GM19043 (cell line): Measurements from ENCODE around the gene ADGRG3.

Experiments used
- ATAC-seq: cut with Tn5 transposase; IDR thresholded peaks from one replicate; pipeline ENCODE4 v1.9.1; 2021; ENCODE audit warnings: low read depth; ENCODE audit not compliant: unreplicated experiment

ADGRG3 gene

DNA sequence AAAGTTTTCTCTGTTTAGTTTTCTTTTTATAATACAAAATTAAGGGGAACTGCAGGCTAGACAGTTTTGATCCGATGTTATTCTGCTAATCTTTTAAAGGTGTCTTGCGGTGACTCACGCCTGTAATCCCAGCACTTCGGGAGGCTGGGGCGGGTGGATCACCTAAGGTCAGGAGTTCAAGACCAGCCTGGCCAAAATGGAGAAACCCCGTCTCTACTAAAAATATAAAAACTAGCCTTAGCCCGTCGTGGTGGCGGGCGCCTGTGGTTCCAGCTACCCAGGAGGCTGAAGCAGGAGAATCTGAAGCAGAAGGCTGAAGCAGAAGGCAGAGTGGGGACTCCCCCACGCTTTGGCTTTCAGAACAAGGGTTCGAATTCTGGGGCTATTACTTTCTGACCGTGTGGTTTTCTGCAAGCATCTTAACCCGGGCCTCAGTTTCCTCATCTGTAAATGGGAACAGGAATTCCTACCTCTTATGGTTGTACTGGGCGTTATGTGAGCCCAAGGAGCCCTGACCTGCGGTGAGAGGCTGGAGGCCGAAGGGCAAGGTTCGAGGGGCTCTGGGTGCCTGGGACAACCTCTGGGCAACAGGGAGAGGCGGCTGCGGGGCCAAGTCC, 66.3 kb downstream of the ADGRG3 start:
- no peak for ATAC-seq

DNA sequence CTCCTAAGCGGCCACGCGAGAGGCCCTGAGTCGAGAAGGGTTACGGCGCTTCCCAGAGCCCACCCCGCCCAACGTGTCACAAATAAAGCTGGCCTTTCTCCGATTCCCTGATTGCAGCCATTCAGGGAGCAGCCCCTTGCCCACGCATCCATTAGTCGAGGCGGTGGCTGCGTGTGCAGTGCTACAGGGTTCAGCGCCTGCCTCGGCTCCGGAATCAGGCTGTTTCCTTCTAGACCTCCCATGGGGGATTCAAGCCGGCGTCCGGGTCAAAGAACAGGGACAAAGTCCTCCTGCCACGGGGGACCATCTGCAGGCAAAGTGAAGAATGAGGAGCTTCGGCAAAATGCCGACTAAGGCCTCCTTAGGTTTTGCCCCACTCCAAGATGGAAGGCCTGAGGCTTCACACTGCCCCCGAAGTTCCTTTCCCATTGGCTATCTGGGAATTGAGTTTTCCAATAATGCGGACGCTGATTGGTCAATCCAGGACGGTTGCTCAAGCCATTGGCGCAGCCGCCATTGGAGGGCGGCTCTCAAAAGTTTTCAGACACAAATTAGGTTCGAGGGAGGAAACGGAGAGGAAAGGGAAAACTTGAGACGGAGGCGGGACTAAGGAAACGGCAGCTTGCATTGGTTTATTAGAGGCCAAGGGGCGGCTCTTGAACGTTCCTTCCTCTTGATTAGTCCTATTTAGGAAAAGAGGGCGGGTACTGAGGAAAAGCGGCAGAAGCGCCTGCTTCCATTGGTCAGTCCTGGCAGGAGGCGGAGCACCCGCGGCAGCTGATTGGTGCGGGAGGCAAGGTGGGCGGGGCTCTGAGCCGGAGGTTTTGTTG, 67.0 kb downstream of the ADGRG3 start:
- peak; percentile 91 for ATAC-seq

DNA sequence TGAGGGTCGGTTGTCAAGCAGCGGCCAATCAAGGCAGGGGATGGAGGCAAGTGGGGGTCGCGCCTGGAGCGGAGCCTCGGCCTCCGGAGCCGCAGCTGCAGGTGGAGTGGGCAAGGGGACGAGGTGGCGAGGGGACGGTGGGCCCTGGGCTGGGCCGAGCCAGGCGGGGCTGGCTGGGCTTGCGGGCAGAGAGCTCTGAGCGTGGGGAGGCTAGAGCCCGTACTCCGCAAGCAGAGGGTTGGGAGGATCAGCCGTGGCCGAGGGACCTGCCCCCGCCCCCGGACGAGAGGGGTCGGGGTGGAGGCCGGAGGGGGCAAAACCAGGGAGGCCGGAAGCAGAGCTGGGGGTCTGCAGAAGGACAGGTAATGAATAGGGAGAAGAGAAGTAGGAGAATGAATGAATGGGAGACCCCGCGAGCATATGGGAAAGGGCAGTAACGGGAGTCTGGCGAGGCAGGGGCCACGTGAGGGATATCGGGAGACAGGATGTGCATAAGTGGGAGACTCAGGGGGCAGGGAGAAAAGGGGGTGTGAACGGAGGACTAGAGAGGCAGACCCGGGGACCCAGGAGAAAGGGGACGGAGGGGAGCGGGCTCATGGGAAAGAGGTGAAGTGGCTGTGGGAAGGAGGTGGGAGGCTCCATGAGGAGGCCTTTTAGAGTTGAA, 67.8 kb downstream of the ADGRG3 start, which contains the start of gene KATNB1:
TSS of gene KATNB1 (plus strand) at position 16 of the 664 bp plus-strand sequence. CDS start 1,474 bp downstream, outside the sequence.
- no peak for ATAC-seq

DNA sequence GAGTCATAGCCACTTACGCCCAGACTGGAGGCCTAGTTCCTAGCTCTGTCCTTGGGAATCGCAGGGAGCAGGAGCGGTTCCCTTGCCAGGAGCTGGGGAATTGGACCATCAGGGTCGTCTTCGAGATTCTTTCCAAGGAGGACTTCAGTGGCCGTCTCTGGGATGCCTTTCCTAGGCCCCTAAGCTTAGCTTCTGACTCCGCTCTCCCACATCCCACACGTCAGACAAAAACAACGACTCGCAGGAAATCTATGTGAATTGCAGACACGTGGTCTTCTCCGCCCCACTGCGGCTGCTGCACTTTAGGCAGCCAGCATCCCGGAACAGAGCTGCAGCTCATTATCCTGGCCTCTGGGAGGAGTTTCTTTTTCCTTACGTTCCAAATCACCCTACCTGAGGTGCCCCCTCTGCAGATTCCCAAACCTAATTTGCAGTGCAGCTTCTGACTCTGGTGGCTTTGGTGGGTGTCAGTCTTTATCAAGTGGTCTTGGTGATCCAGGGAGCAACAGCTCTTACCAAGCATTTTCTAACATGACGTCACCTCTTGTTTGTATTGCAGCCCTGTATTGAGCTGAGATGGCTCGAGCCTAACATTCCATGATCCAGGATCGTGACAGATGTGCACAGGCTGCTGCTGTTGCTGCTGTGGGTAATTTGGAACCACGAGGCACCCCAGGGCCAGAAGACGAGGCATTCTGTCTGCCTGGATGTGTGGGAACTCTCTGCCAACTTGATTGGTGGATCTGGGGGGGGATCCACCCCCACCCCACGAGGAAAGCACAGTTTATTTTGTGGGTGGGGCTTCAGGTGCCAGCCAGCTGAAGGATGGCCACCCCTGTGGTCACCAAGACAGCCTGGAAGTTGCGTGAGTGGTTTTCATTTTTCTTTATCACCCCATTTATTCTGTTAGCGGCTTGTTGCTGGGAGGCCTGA, 68.6 kb downstream of the ADGRG3 start:
- no peak for ATAC-seq

DNA sequence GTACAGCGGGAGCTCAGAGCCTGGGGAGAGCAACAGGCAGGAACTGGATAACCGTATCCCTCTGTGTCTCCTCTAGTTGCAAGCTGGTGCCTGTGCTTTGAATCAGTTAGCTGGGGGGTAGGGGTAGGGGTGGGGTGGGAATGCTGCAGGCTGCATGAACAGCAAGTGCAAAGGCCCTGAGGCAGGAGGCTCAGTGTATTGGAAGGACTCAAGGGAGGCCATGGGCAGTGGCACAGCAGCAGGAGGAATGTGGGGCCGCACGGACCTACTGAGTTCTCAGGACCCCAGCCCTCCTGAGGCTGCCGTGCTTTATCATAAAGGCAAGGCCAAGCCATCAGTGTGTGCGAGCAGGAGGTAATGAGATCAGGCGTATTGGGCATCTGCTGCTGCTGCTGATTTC, 70.7 kb downstream of the ADGRG3 start:
- no peak for ATAC-seq
